DND-41 (cell line): ENCODE data around the gene SERPINA5.

Experiments
- CTCF ChIP-seq: IDR thresholded peaks from 2 replicates; pipeline ENCODE4 v1.5.1; 2012; ENCODE audit warnings: borderline replicate concordance, low read length, moderate library complexity, mild to moderate bottlenecking; ENCODE audit not compliant: poor library complexity, severe bottlenecking; ENCODE audit errors: extremely low read depth
- EZH2 ChIP-seq: IDR thresholded peaks from 3 replicates; pipeline ENCODE4 v1.6.1; 2012; ENCODE audit warnings: borderline replicate concordance, low read depth, mild to moderate bottlenecking, moderate library complexity, low read length, inconsistent platforms; ENCODE audit not compliant: severe bottlenecking

GRCh38 chr14:94595912-94596311 is 14.7 kb downstream of the SERPINA5 start:
- TF ChIP-seq EZH2: no peak
- no peak for TF ChIP-seq CTCF
